Lung (tissue), 12 donors: ENCODE results near the gene PMEPA1. TPM values are rescaled to one million over a fixed set of nuclear protein-coding genes. Genes with fewer than 3 reads are reported as not detected.

Experiments used
- ATAC-seq: fragments of 200-7000 bp; cut with Tn5 transposase; one replicate; pipeline ENCODE4 v1.9.1; 2020; ENCODE audit warnings: moderate number of reproducible peaks; ENCODE audit not compliant: insufficient read depth, low FRiP score
- DNase-seq, 3 donors: peaks; one replicate each; pipeline ENCODE4 v3.0.0-alpha.2; 2013 to 2017
- H3K27ac ChIP-seq, 2 donors: one replicate each; pipeline ENCODE4 v1.5.1; 2013; ENCODE audit warnings: mild to moderate bottlenecking in 2 of 2, moderate library complexity in 2 of 2, control low read depth in 1 of 2, inconsistent platforms in 1 of 2, low read depth in 1 of 2, low read length in 1 of 2
- H3K27me3 ChIP-seq, 3 donors: one replicate each; pipeline ENCODE4 v1.5.1; 2013; ENCODE audit warnings: low read length in 2 of 3; ENCODE audit not compliant: control insufficient read depth in 3 of 3, insufficient read depth in 3 of 3
- H3K36me3 ChIP-seq, 4 donors: one replicate each; pipeline ENCODE4 v1.5.1; 2013; ENCODE audit warnings: low read length in 4 of 4, mild to moderate bottlenecking in 1 of 4, moderate library complexity in 1 of 4; ENCODE audit not compliant: control insufficient read depth in 4 of 4, insufficient read depth in 4 of 4
- H3K4me1 ChIP-seq, 5 donors: one replicate each; pipeline ENCODE4 v1.5.1; 2013; ENCODE audit warnings: low read length in 5 of 5, mild to moderate bottlenecking in 2 of 5, moderate library complexity in 1 of 5; ENCODE audit not compliant: control insufficient read depth in 5 of 5, insufficient read depth in 5 of 5
- H3K4me3 ChIP-seq: one replicate; pipeline ENCODE4 v1.5.1; 2013; ENCODE audit warnings: mild to moderate bottlenecking, control low read depth, moderate library complexity
- H3K9ac ChIP-seq, 2 donors: one replicate each; pipeline ENCODE4 v1.5.1; 2013; ENCODE audit warnings: low read length in 2 of 2, control low read depth in 1 of 2; ENCODE audit not compliant: insufficient read depth in 1 of 2
- H3K9me3 ChIP-seq, 4 donors: one replicate each; pipeline ENCODE4 v1.5.1; 2013; ENCODE audit warnings: low read length in 3 of 4, mild to moderate bottlenecking in 1 of 4, moderate library complexity in 1 of 4; ENCODE audit not compliant: control insufficient read depth in 4 of 4, insufficient read depth in 3 of 4
- WGBS, 2 donors: extraction: QIAGEN DNeasy Blood & Tissue Kit; methylation state at CpG; one replicate each; pipeline ENCODE4 v1.1.7; 2013; 5-methylcytosine and 5-hydroxymethylcytosine counted together
- polyA plus RNA-seq, 2 donors: library from polyadenylated mRNA; stranded (reverse); fragments of 200-250 nt; gene quantifications; one replicate each; pipeline ENCODE4 v1.2.1, GENCODE V29; 2013
- total RNA-seq, 2 donors: library from RNA; depleted of rRNA in 1 of 2; stranded (reverse); fragments of >200 nt in 1 of 2; gene quantifications; one replicate each; pipeline ENCODE4 v1.2.1, GENCODE V29; 2014 to 2021
- TF ChIP-seq, protein P1 (sequence below): IDR thresholded peaks from 2 replicates; pipeline ENCODE4 v1.5.1; 2012; ENCODE audit warnings: mild to moderate bottlenecking; ENCODE audit errors: control extremely low read depth, extremely low read depth
- donor health status: control.
- donor health status: control.
- donor health status: Bipolar disorder and iron deficiency.
- donor health status: healthy.
- donor health status: DM: yes; HTN: yes; CAD: no.

The PMEPA1 gene
- total and polyA plus RNA-seq, 4 donors: 10.0 to 44.0 (median 23.9) TPM

DNA sequence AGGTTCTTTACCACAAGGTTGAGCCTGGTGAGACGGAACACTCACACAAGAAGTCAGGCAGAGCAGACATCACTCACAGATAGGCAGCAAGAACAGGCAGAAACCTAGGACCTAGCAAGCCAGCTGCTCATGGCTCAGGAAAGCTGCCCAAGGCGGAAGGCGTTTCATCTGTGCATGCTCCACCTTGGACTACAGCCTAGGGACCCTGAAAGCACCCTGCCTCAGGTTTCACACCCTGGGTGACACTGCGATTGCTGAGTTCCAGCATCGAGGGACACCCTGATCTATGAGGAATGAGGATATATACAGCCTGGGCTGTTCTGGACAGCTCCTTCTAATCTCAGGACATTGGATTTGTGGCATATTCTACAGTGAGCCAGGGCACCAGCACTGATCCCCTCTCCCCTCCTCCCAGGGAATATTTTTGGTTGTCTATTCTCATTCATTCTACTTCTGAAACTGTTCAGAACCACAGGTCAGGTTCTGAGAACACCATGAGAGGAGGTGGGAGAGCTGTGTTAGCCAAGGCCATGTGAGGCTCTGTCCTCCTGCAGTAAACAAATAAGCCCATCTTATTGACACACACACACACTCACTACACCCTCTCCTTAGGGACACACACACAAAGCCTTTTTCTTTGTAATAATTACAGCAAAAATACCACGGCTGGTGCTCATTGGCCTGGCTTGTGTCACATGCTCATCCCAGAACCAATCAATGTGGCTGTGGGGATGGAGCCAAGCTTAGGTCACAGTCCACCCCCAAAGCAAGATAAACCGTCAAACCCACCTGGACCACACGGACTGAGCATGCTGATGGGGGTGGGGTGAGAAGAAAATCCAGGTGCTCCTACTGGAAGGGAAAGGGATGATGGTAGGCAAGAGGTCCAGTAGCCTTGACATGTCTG lies 26.3 kb upstream of the PMEPA1 start:
- TF ChIP-seq, protein P1, sequence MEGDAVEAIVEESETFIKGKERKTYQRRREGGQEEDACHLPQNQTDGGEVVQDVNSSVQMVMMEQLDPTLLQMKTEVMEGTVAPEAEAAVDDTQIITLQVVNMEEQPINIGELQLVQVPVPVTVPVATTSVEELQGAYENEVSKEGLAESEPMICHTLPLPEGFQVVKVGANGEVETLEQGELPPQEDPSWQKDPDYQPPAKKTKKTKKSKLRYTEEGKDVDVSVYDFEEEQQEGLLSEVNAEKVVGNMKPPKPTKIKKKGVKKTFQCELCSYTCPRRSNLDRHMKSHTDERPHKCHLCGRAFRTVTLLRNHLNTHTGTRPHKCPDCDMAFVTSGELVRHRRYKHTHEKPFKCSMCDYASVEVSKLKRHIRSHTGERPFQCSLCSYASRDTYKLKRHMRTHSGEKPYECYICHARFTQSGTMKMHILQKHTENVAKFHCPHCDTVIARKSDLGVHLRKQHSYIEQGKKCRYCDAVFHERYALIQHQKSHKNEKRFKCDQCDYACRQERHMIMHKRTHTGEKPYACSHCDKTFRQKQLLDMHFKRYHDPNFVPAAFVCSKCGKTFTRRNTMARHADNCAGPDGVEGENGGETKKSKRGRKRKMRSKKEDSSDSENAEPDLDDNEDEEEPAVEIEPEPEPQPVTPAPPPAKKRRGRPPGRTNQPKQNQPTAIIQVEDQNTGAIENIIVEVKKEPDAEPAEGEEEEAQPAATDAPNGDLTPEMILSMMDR: no peak
- no peaks in the 10 kb centered on the region for H3K36me3 ChIP-seq
- H3K27me3 ChIP-seq: no peaks in the 10 kb centered on the region
- WGBS, 2 donors: 91% methylated on average over 8 of the region's 8 CpGs
- DNase-seq (no peak), ATAC-seq (no peak)
- H3K4me3 ChIP-seq: no peak overlapping the region
- peaks cover 0 to 2% (median 0%) of the 10 kb centered on the region in 4 donors for H3K9me3 ChIP-seq
- no peak overlapping the region for H3K27ac ChIP-seq
- H3K9ac ChIP-seq: no peak overlapping the region
- peaks cover 0 to 11% (median 0%) of the 10 kb centered on the region in 5 donors for H3K4me1 ChIP-seq

DNA sequence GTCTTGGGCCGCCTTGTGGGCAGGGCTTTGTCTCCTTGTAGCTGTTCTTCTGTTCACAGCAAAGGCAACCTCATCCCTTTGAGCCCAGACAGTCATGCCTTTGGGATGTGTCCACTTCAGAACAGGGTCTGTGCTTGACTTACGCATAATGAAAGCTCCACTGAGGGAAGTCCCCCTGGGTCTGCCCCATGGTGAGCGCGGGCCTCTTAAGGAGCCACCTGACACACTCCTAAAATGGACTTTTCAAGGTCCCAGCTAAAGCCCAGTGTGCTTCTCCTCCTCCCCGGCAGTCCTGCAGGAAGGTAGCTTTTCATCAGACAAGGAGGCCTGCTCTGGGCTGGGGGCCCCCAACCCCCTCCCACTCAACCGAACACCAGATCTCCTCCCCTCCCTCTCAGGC lies 24.9 kb upstream of the PMEPA1 start:
- H3K9ac ChIP-seq: no peak overlapping the region
- peaks cover 0 to 18% (median 0%) of the 10 kb centered on the region in 5 donors for H3K4me1 ChIP-seq
- H3K27ac ChIP-seq: no peak overlapping the region
- no peaks in the 10 kb centered on the region for H3K27me3 ChIP-seq
- no peak for ATAC-seq
- no peaks in the 10 kb centered on the region for H3K36me3 ChIP-seq
- no peak overlapping the region for H3K4me3 ChIP-seq
- 89 to 95% methylated on average over 6 of the region's 6 CpGs for WGBS, 2 donors
- TF ChIP-seq, protein P1: no peak
- H3K9me3 ChIP-seq: peaks cover 0 to 2% (median 0%) of the 10 kb centered on the region in 4 donors
- no peak for DNase-seq

- peak in 1 of 3 donors; percentile 71 for DNase-seq
- no peak overlapping the region for H3K4me3 ChIP-seq
- TF ChIP-seq, protein P1: no peak
- no peak for ATAC-seq
- H3K36me3 ChIP-seq: no peaks in the 10 kb centered on the region
- peaks cover 0 to 2% (median 0%) of the 10 kb centered on the region in 4 donors for H3K9me3 ChIP-seq
- H3K9ac ChIP-seq: no peak overlapping the region
- H3K27ac ChIP-seq: no peak overlapping the region
- no peaks in the 10 kb centered on the region for H3K27me3 ChIP-seq
- 62 to 78% methylated on average over 4 of the region's 4 CpGs for WGBS, 2 donors
- peaks cover 0 to 14% (median 0%) of the 10 kb centered on the region in 5 donors for H3K4me1 ChIP-seq
Observed at GRCh38 chr20:57732226-57732625, 22.4 kb upstream of the PMEPA1 start.
